Measurements from ENCODE around the gene SDSL. TPM values are rescaled to one million over a fixed set of nuclear protein-coding genes. Genes with fewer than 3 reads are reported as not detected.

SDSL gene
- total RNA-seq, 1 experiment from 2014 or later: 0.46 TPM

GRCh38 chr12:113467502-113468364, 45.6 kb downstream of the SDSL start:
- Histone ChIP-seq H3K4me2 (ENCODE audit: insufficient read depth, insufficient read length, low read length) (peak overlapping the region; percentile 32), H3K14ac (ENCODE audit: insufficient read depth, low read length) (no peak overlapping the region), H4K8ac (replicated peaks; ENCODE audit: insufficient read length, low read depth, low read length) (no peak overlapping the region), H3K56ac (ENCODE audit: insufficient read length, low read depth, low read length) (no peak overlapping the region), H2AK5ac (ENCODE audit: insufficient read length, low read length) (no peak overlapping the region), H3K27me3 (ENCODE audit: insufficient read depth, low read length) (peaks cover 97% of the 10 kb centered on the region), H3K9ac (ENCODE audit: extremely low read depth, insufficient read length, low read length) (no peak overlapping the region), H2BK15ac (ENCODE audit: low read depth, low read length) (no peak overlapping the region), H2BK5ac (ENCODE audit: insufficient read length, low read length) (no peak overlapping the region), H3K79me1 (ENCODE audit: insufficient read depth, low read depth, low read length, poor library complexity, severe bottlenecking) (no peaks in the 10 kb centered on the region), H4K20me1 (ENCODE audit: control insufficient read depth, insufficient read depth, insufficient read length) (no peaks in the 10 kb centered on the region), H2BK120ac (ENCODE audit: low read depth, low read length, poor library complexity, severe bottlenecking) (no peak overlapping the region), H3T11ph (ENCODE audit: low read length) (no peak overlapping the region), H4K5ac (ENCODE audit: insufficient read length, low read depth, low read length) (no peak overlapping the region), H3K23me2 (ENCODE audit: insufficient read length, low read depth, low read length, poor library complexity, severe bottlenecking) (peaks cover 23% of the 10 kb centered on the region), H2BK12ac (ENCODE audit: insufficient read length, low read depth, low read length) (no peak overlapping the region), H3K27ac (ENCODE audit: insufficient read length, low read depth, low read length) (no peak overlapping the region), H4K91ac (ENCODE audit: insufficient read length, low read depth, low read length) (no peak overlapping the region), H2BK20ac (ENCODE audit: low read depth, low read length, poor library complexity, severe bottlenecking) (no peak overlapping the region), H3K9me3 (ENCODE audit: control insufficient read depth, low read depth, low read length) (no peaks in the 10 kb centered on the region), H3K4ac (ENCODE audit: low read depth, low read length) (no peak overlapping the region), H2AFZ (ENCODE audit: low read length) (no peak overlapping the region), H3K18ac (ENCODE audit: insufficient read length, low read depth, low read length) (no peak overlapping the region), H3K4me1 (ENCODE audit: insufficient read depth, low read length) (no peaks in the 10 kb centered on the region; the same call in 1 of the 2 replicates), H3K79me2 (ENCODE audit: insufficient read depth, low read length) (no peaks in the 10 kb centered on the region), H3K23ac (ENCODE audit: insufficient read length, low read depth, low read length) (no peak overlapping the region)
- no peak for TF ChIP-seq CTCF (conservative IDR thresholded peaks at IDR 0.05)
- Mint-ChIP-seq H3K36me3 (ENCODE audit: insufficient read depth in 1 of 3, low read depth in 3 of 3) (peaks cover 0 to 30% (median 2%) of the 10 kb centered on the region in 3 experiments; a peak in 5 of 7 replicates), H3K9me3 (peaks cover 0 to 2% of the 10 kb centered on the region in 2 experiments; a peak in 2 of 5 replicates), H3K4me3 (peak overlapping the region; percentile 51 to 79), H3K4me1 (peaks cover 55 to 68% of the 10 kb centered on the region in 2 experiments), H3K27me3 (ENCODE audit: low read depth) (peaks cover 99% of the 10 kb centered on the region), H3K27ac (no peak overlapping the region)
- DNase-seq: peak; percentile 59
- no CpG with 5 or more reads among the region's 78 CpGs for WGBS (ENCODE audit: extremely low coverage, insufficient read length, low lambda C conversion rate)
